ENCODE results near the gene CCR7. TPM values are rescaled to one million over a fixed set of nuclear protein-coding genes. Genes with fewer than 3 reads are reported as not detected.

CCR7 gene
- total RNA-seq, 4 donors from 2014 or later = 0.37 to 1.9 TPM; not detected in 2

DNA sequence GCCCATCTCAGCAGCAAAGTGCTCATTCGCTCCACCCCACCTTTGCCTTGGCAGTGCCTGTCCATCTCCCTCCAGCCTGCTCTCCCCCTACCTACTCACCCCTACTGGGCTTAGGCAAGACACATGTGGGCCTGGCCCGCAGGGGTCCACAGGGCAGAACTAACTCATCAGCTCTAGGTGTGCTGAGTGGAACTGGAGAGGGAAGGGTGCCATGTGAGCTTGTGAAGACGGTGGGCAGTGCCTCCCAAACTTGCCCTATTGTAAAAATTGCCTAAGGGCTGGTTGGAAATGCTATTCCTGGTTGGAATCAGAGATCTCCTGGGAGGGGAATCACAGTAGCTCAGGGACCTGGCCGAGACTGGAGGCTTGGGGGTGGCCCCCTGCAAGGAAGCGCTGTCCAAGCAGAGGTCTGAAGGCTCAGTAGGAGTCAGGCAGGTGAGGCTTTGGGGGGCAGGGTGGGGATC is 34.7 kb downstream of the CCR7 start:
- DNase-seq (ENCODE audit: low spot score) (no peak), ATAC-seq (ENCODE audit: low FRiP score) (no peak)
- TF ChIP-seq, protein P1, sequence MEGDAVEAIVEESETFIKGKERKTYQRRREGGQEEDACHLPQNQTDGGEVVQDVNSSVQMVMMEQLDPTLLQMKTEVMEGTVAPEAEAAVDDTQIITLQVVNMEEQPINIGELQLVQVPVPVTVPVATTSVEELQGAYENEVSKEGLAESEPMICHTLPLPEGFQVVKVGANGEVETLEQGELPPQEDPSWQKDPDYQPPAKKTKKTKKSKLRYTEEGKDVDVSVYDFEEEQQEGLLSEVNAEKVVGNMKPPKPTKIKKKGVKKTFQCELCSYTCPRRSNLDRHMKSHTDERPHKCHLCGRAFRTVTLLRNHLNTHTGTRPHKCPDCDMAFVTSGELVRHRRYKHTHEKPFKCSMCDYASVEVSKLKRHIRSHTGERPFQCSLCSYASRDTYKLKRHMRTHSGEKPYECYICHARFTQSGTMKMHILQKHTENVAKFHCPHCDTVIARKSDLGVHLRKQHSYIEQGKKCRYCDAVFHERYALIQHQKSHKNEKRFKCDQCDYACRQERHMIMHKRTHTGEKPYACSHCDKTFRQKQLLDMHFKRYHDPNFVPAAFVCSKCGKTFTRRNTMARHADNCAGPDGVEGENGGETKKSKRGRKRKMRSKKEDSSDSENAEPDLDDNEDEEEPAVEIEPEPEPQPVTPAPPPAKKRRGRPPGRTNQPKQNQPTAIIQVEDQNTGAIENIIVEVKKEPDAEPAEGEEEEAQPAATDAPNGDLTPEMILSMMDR (IDR thresholded peaks at IDR 0.05) = no peak

DNA sequence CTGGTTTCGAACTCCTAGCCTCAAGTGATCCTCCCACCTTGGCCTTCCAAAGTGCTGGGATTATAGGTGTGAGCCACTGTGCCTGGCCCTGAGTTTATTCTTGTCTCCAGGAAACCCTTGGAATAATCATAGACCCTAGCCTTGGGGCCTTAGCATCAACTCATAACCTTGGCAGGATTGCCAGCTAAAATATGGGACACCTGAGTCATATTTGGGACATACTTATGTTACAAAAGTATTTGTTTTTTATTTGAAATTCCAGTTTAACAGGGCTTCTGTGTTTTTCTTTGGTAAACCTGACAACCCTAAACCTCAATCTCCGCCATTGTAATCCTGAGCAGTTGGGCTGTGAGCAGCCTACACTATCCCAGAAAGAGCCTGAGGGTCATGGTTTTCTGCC is 35.3 kb downstream of the CCR7 start:
- ATAC-seq (ENCODE audit: low FRiP score) (no peak), DNase-seq (ENCODE audit: low spot score) (no peak)
- TF ChIP-seq, protein P1 (IDR thresholded peaks at IDR 0.05) = no peak

DNA sequence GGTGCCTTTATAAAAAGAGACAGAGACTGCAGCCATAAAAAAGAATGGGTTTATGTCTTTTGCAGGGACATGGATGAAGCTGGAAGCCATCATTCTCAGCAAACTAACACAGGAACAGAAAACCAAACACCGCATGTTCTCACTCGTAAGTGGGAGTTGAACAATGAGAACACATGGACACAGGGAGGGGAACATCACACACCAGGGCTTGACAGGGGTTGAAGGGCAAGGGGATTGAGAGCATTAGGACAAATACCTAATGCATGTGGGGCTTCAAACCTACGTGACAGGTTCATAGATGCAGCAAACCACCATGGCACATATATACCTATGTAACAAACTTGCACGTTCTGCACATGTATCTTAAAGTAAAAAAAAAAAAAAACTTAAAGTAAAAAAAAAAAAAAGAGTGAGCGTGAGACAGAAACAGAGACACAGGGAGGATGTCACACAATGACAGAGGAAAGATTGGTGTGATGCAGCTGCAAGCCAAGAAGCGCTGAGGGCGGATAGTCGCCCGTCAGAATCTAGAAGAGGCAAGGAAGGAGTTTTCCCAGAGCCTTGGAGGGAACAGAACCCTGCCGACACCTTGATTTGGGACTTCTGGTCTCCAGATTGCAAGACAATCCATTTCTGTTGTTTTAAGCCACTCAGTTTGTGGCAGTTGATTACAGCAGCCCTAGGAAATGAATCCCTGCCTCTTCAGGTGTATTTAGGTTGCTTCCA is 36.4 kb downstream of the CCR7 start:
- TF ChIP-seq, protein P1 (IDR thresholded peaks at IDR 0.05) = no peak
- DNase-seq (ENCODE audit: low spot score) = no peak
- no peak for ATAC-seq (ENCODE audit: low FRiP score)

DNA sequence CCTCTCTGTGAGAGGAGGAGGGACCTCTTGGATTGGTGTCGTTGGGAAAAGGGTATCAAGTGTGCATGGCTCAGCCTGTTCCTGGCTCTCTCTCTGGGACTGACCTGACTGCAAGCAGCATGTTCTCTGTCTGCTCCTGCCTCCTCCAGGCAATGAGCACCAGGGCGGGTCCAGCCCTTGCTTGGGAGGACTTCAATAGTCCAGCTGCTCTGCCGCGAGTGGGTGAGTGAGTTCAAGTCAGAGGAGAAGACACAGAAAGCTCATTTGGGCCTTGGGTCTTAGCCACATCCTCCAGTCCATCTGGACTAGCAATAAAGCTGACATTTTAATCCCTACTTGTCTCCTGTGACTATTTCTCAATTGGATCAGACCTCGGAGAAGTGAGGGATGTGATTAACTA is 38.6 kb downstream of the CCR7 start:
- TF ChIP-seq, protein P1 (IDR thresholded peaks at IDR 0.05) = no peak
- ATAC-seq (ENCODE audit: low FRiP score) = no peak
- DNase-seq (ENCODE audit: low spot score) = no peak

DNA sequence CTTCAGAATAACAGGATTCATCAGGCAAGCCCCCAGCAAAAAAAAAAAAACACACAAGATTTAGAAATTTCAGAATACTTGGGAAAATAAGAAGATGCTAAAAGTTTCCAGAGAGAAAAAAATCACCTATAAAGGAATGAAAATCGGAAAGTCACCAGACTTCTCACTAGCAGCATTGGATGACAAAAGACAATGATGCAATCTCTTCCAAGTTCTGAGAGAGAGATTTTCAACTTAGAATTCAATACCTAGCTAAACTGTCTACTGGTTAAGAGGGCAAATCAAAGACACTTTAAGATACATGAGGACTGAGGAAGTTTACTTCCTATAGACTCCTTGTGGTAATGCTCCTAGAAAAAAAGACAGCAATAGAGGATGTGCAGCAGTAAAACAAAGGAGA is 40.0 kb downstream of the CCR7 start:
- ATAC-seq (ENCODE audit: low FRiP score) = no peak
- TF ChIP-seq, protein P1 (IDR thresholded peaks at IDR 0.05) = no peak
- no peak for DNase-seq (ENCODE audit: low spot score)

DNA sequence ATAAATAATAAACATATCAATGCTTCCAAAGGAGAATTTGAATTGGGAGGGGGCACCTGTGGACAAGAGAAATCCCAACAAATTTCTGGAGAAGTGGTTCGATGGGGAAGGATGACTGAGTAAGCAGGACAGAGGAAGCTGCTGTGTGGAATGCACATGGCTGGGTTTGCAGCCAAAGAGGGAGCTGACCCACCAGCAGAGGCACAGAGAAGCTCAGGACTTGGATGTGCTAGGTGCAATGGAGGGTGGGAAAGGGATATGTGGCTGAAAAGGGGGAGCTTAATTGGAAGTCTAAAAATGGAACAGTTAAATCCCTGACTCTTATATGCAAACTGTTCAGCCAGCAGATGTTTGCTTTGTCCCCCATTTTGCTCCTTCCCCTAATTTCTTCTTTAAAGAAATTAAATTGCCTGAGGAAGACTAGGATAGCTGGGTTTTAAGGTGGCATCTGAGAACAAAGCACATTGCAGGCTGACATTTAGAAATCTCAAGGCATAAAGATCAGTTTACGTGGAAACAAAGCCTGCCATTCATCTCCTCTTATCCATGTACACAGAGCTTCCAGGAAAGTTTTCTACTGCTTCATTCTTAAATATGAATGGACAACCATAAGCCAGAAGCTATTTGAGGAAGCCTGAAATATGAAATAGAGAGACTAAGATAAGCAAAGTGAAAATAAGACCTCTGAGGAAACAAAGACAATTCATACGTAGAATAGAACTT is 40.9 kb downstream of the CCR7 start:
- TF ChIP-seq, protein P1 (IDR thresholded peaks at IDR 0.05) = no peak
- ATAC-seq (ENCODE audit: low FRiP score) (no peak), DNase-seq (ENCODE audit: low spot score) (no peak)

DNA sequence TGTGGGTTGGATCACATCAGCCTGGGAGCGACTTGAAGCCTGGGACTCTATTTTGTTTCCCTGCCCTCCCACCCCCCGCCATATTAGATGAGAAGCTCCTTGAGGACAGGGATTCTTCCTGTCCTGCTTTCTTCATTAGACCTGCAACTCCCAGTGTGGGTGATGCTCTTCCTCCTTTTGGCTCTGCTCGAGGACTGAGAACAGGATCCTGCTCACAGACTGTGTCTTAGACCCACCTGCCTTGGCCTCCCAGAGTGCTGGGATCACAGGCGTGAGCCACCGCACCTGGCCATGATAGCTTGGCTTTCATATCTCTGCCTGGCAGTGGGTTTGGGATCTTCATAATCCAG is 42.3 kb downstream of the CCR7 start:
- TF ChIP-seq, protein P1 (IDR thresholded peaks at IDR 0.05) = no peak
- ATAC-seq (ENCODE audit: low FRiP score) (no peak), DNase-seq (ENCODE audit: low spot score) (no peak)
